Mesenchymal stem cell (in vitro differentiated cells and primary cell): Measurements from ENCODE around the gene NIM1K.
"Not testable (repeated sequence)": the region's sequence is repeated elsewhere in the genome, so short reads cannot be mapped to it uniquely, and the experiment has no call there.

Source experiments
- DNase-seq: peaks from one replicate; pipeline ENCODE4 v3.0.0-alpha.2; 2013
- H2AFZ ChIP-seq: one replicate; pipeline ENCODE4 v1.6.1; 2013; ENCODE audit warnings: low read depth, mild to moderate bottlenecking, control low read depth, inconsistent platforms, low read length, moderate library complexity
- H2AK5ac ChIP-seq: 2 replicates; pipeline ENCODE4 v1.6.1; 2013; ENCODE audit warnings: low read length, moderate library complexity, mild to moderate bottlenecking, inconsistent platforms; ENCODE audit not compliant: severe bottlenecking
- H2BK120ac ChIP-seq: one replicate; pipeline ENCODE4 v1.6.1; 2013; ENCODE audit warnings: low read depth, mild to moderate bottlenecking, inconsistent platforms, low read length, moderate library complexity
- H2BK12ac ChIP-seq, 2 experiments: one replicate each; pipeline ENCODE4 v1.6.1; 2013; ENCODE audit warnings: inconsistent platforms in 2 of 2, low read length in 2 of 2, mild to moderate bottlenecking in 2 of 2, moderate library complexity in 2 of 2, control low read depth in 1 of 2
- H2BK15ac ChIP-seq: one replicate; pipeline ENCODE4 v1.6.1; 2013; ENCODE audit warnings: mild to moderate bottlenecking, low read depth, inconsistent platforms; ENCODE audit not compliant: poor library complexity, severe bottlenecking
- H2BK5ac ChIP-seq: 2 replicates; pipeline ENCODE4 v1.6.1; 2013; ENCODE audit warnings: low read depth, mild to moderate bottlenecking, low read length, control low read depth, inconsistent platforms; ENCODE audit not compliant: poor library complexity, severe bottlenecking
- H3K14ac ChIP-seq, 2 experiments: one replicate each; pipeline ENCODE4 v1.6.1; 2013; ENCODE audit warnings: inconsistent platforms in 2 of 2, low read length in 2 of 2, control low read depth in 1 of 2, mild to moderate bottlenecking in 1 of 2, moderate library complexity in 1 of 2
- H3K18ac ChIP-seq, 2 experiments: one replicate each; pipeline ENCODE4 v1.6.1; 2013; ENCODE audit warnings: inconsistent platforms in 2 of 2, low read length in 2 of 2, control low read depth in 1 of 2, low read depth in 1 of 2, mild to moderate bottlenecking in 1 of 2
- H3K23ac ChIP-seq, 2 experiments: one replicate each; pipeline ENCODE4 v1.6.1; 2013; ENCODE audit warnings: inconsistent platforms in 2 of 2, low read length in 2 of 2, mild to moderate bottlenecking in 2 of 2, moderate library complexity in 2 of 2, control low read depth in 1 of 2
- H3K27ac ChIP-seq: 2 replicates; pipeline ENCODE4 v1.5.1; 2013; ENCODE audit warnings: mild to moderate bottlenecking, moderate library complexity, low read length, control low read depth, inconsistent platforms; ENCODE audit not compliant: poor library complexity, severe bottlenecking
- H3K27me3 ChIP-seq, 2 experiments: 2 replicates each; pipeline versions ENCODE4 v1.6.1 to v1.7.0; 2013; ENCODE audit warnings: low read length in 2 of 2, mild to moderate bottlenecking in 2 of 2, moderate library complexity in 2 of 2, control low read depth in 1 of 2, inconsistent platforms in 1 of 2; ENCODE audit not compliant: control insufficient read depth in 1 of 2, insufficient read depth in 1 of 2
- H3K36me3 ChIP-seq, 2 experiments: 2 replicates each; pipeline versions ENCODE4 v1.6.1 to v1.7.0; 2013; ENCODE audit warnings: low read length in 2 of 2, control low read depth in 1 of 2, inconsistent platforms in 1 of 2, low read depth in 1 of 2, mild to moderate bottlenecking in 1 of 2; ENCODE audit not compliant: insufficient read depth in 2 of 2, control insufficient read depth in 1 of 2
- H3K4ac ChIP-seq, 2 experiments: one replicate each; pipeline ENCODE4 v1.6.1; 2013; ENCODE audit warnings: inconsistent platforms in 2 of 2, low read length in 2 of 2, mild to moderate bottlenecking in 2 of 2, moderate library complexity in 2 of 2, control low read depth in 1 of 2, low read depth in 1 of 2
- H3K4me1 ChIP-seq: 2 replicates; pipeline ENCODE4 v1.6.1; 2013; ENCODE audit warnings: low read depth, low read length, control low read depth; ENCODE audit not compliant: control insufficient read depth, insufficient read depth
- H3K4me2 ChIP-seq: 2 replicates; pipeline ENCODE4 v1.6.1; 2013; ENCODE audit warnings: low read length, mild to moderate bottlenecking, inconsistent platforms; ENCODE audit not compliant: poor library complexity, severe bottlenecking
- H3K4me3 ChIP-seq, 2 experiments: 2 replicates each; pipeline versions ENCODE4 v1.5.1 to v1.7.0; 2013; ENCODE audit warnings: low read length in 2 of 2, mild to moderate bottlenecking in 2 of 2, control low read depth in 1 of 2, low read depth in 1 of 2; ENCODE audit not compliant: insufficient read depth in 1 of 2
- H3K79me1 ChIP-seq: replicated peaks from 2 replicates; pipeline ENCODE4 v1.6.1; 2013; ENCODE audit warnings: mild to moderate bottlenecking, control low read depth, low read length, inconsistent platforms; ENCODE audit not compliant: poor library complexity, severe bottlenecking
- H3K9ac ChIP-seq: 2 replicates; pipeline ENCODE4 v1.7.0; 2013; ENCODE audit warnings: mild to moderate bottlenecking, low read length, moderate library complexity
- H3K9me3 ChIP-seq: 2 replicates; pipeline ENCODE4 v1.7.0; 2013; ENCODE audit warnings: mild to moderate bottlenecking, low read length; ENCODE audit not compliant: control insufficient read depth
- H4K8ac ChIP-seq: one replicate; pipeline ENCODE4 v1.6.1; 2013; ENCODE audit warnings: inconsistent platforms, mild to moderate bottlenecking, low read length, moderate library complexity
- H4K91ac ChIP-seq: one replicate; pipeline ENCODE4 v1.6.1; 2013; ENCODE audit warnings: mild to moderate bottlenecking, low read length, inconsistent platforms
- WGBS: methylation state at CpG from one replicate; pipeline ENCODE4 v1.1.7; 2013; ENCODE audit warnings: mixed read lengths; 5-methylcytosine and 5-hydroxymethylcytosine counted together

NIM1K gene

GRCh38 chr5:43256261-43256966 lies 64.4 kb downstream of the NIM1K start:
- Histone ChIP-seq H2BK120ac (no peak overlapping the region), H3K4me2 (no peak overlapping the region), H3K4me3 (no peak overlapping the region), H3K23ac (no peak overlapping the region), H2AFZ (peak overlapping the region; percentile 51), H3K4ac (no peak overlapping the region), H3K4me1 (no peaks in the 10 kb centered on the region), H3K9ac (no peak overlapping the region), H3K14ac (no peak overlapping the region), H2BK15ac (no peak overlapping the region), H2BK12ac (no peak overlapping the region), H3K27ac (no peak overlapping the region), H2BK5ac (no peak overlapping the region), H3K27me3 (peaks cover 4 to 15% of the 10 kb centered on the region in 2 experiments), H3K9me3 (no peaks in the 10 kb centered on the region), H3K18ac (no peak overlapping the region), H4K8ac (no peak overlapping the region), H3K79me1 (no peaks in the 10 kb centered on the region), H3K36me3 (no peaks in the 10 kb centered on the region), H2AK5ac (no peak overlapping the region), H4K91ac (no peak overlapping the region)
- 52% methylated on average over 2 of the region's 2 CpGs for WGBS
- no peak for DNase-seq

GRCh38 chr5:43258116-43258515 lies 66.1 kb downstream of the NIM1K start:
- H2AK5ac ChIP-seq = no peak overlapping the region
- H4K8ac ChIP-seq = no peak overlapping the region
- no peak overlapping the region for H3K27ac ChIP-seq
- H3K18ac ChIP-seq = no peak overlapping the region
- peaks cover 4 to 10% of the 10 kb centered on the region in 2 experiments for H3K27me3 ChIP-seq
- no peak overlapping the region for H3K4ac ChIP-seq
- H3K4me2 ChIP-seq = no peak overlapping the region
- no peak overlapping the region for H4K91ac ChIP-seq
- no peak overlapping the region for H2AFZ ChIP-seq
- no peaks in the 10 kb centered on the region for H3K79me1 ChIP-seq
- H2BK15ac ChIP-seq = no peak overlapping the region
- H2BK12ac ChIP-seq = no peak overlapping the region
- H2BK5ac ChIP-seq = no peak overlapping the region
- H3K23ac ChIP-seq = no peak overlapping the region
- H2BK120ac ChIP-seq = no peak overlapping the region
- DNase-seq = no peak
- H3K4me3 ChIP-seq = no peak overlapping the region
- no peak overlapping the region for H3K9ac ChIP-seq
- no peaks in the 10 kb centered on the region for H3K4me1 ChIP-seq
- no peaks in the 10 kb centered on the region for H3K9me3 ChIP-seq
- no peak overlapping the region for H3K14ac ChIP-seq
- 93% methylated on average over 1 of the region's 1 CpG for WGBS
- H3K36me3 ChIP-seq = no peaks in the 10 kb centered on the region

DNA sequence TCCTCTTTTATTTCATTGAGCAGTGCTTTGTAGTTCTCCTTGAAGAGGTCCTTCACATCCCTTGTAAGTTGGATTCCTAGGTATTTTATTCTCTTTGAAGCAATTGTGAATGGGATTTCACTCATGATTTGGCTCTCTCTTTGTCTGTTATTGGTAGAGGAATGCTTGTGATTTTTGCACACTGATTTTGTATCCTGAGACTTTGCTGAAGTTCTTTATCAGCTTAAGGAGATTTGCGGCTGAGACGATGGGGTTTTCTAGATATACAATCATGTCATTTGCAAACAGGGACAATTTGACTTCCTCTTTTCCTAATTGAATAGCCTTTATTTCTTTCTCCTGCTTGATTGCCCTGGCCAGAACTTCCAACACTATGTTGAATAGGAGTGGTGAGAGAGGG lies 70.2 kb downstream of the NIM1K start:
- H3K9me3 ChIP-seq, H2BK15ac ChIP-seq, H3K36me3 ChIP-seq, H2AK5ac ChIP-seq, H4K91ac ChIP-seq, DNase-seq, H3K14ac ChIP-seq, H2AFZ ChIP-seq, H3K4me3 ChIP-seq, H3K4me2 ChIP-seq, H3K18ac ChIP-seq, H4K8ac ChIP-seq, H3K79me1 ChIP-seq, H2BK120ac ChIP-seq, H3K4ac ChIP-seq, H3K9ac ChIP-seq, H3K4me1 ChIP-seq, H3K23ac ChIP-seq, H2BK12ac ChIP-seq, H2BK5ac ChIP-seq, H3K27me3 ChIP-seq, H3K27ac ChIP-seq: not testable (repeated sequence)
- WGBS = no CpG with 5 or more reads among the region's 2 CpGs

GRCh38 chr5:43268188-43268820 lies 76.3 kb downstream of the NIM1K start:
- Histone ChIP-seq H3K4me2 (no peak overlapping the region), H2BK15ac (no peak overlapping the region), H2AK5ac (no peak overlapping the region), H3K27me3 (peaks cover 0 to 10% of the 10 kb centered on the region in 2 experiments), H3K9ac (no peak overlapping the region), H3K23ac (no peak overlapping the region), H2BK12ac (no peak overlapping the region), H3K36me3 (no peaks in the 10 kb centered on the region), H3K9me3 (no peaks in the 10 kb centered on the region), H4K91ac (no peak overlapping the region), H2BK5ac (no peak overlapping the region), H3K4me1 (no peaks in the 10 kb centered on the region), H3K4me3 (no peak overlapping the region), H2AFZ (no peak overlapping the region), H4K8ac (no peak overlapping the region), H2BK120ac (no peak overlapping the region), H3K4ac (no peak overlapping the region), H3K79me1 (no peaks in the 10 kb centered on the region), H3K27ac (no peak overlapping the region), H3K14ac (no peak overlapping the region), H3K18ac (no peak overlapping the region)
- whole genome bisulfite sequencing = 100% methylated on average over 1 of the region's 1 CpG
- DNase-seq = no peak
